ENCODE results near the gene KRR1. TPM values are rescaled to one million over a fixed set of nuclear protein-coding genes. Genes with fewer than 3 reads are reported as not detected.

The KRR1 gene
- total RNA-seq, 2 experiments from 2014 or later: 71.0 to 73.1 TPM

GRCh38 chr12:75545636-75546035 lies 34.2 kb upstream of the KRR1 start:
- ChIA-PET CTCF (interaction anchor here (1.2 to 2.2 kb wide), 2 partner anchors 19 to 25 kb away, joined by 3 to 9 read pairs; no protein-coding TSS in a partner anchor), POLR2A (interaction anchor here (0.5 to 1.0 kb wide), 2 partner anchors 8 to 34 kb away, joined by 3 read pairs; partner anchors contain the start of gene KRR1)
- no peaks in the 10 kb centered on the region for H3K4me1 Mint-ChIP-seq (ENCODE audit: low read depth)
- peaks cover 41% of the 10 kb centered on the region for H3K27me3 Mint-ChIP-seq (ENCODE audit: low read depth)
- H3K9me3 Mint-ChIP-seq (ENCODE audit: insufficient read depth): no peaks in the 10 kb centered on the region
- H3K36me3 Mint-ChIP-seq (ENCODE audit: low read depth): no peaks in the 10 kb centered on the region
- H3K4me3 Mint-ChIP-seq: no peak overlapping the region
- DNase-seq (no peak), ATAC-seq (no peak)
- H3K27ac Mint-ChIP-seq: no peak overlapping the region

- Mint-ChIP-seq H3K4me3 (no peak overlapping the region), H3K36me3 (ENCODE audit: low read depth) (no peaks in the 10 kb centered on the region), H3K27me3 (ENCODE audit: low read depth) (peaks cover 40% of the 10 kb centered on the region), H3K27ac (no peak overlapping the region), H3K4me1 (ENCODE audit: low read depth) (no peaks in the 10 kb centered on the region), H3K9me3 (ENCODE audit: insufficient read depth) (no peaks in the 10 kb centered on the region)
- DNase-seq (no peak), ATAC-seq (no peak)
- ChIA-PET POLR2A (interaction anchor here (0.8 kb wide), 1 partner anchor 488 kb away, joined by 3 read pairs; the partner anchor contains the start of gene PHLDA1), CTCF (interaction anchor here (0.7 to 2.3 kb wide), 3 partner anchors 8 to 494 kb away, joined by 3 to 15 read pairs (median 3); no protein-coding TSS in a partner anchor)
These were observed 32.1 kb upstream of the KRR1 start for GRCh38 chr12:75543529-75543928.

GRCh38 chr12:75542942-75543341 lies 31.5 kb upstream of the KRR1 start:
- DNase-seq (no peak), ATAC-seq (no peak)
- ChIA-PET CTCF (interaction anchor here (1.0 to 2.3 kb wide), 2 partner anchors 8 to 16 kb away, joined by 3 to 15 read pairs; no protein-coding TSS in a partner anchor), POLR2A (no interaction called here)
- H3K27me3 Mint-ChIP-seq (ENCODE audit: low read depth): peaks cover 43% of the 10 kb centered on the region
- H3K4me1 Mint-ChIP-seq (ENCODE audit: low read depth): no peaks in the 10 kb centered on the region
- no peak overlapping the region for H3K4me3 Mint-ChIP-seq
- no peaks in the 10 kb centered on the region for H3K36me3 Mint-ChIP-seq (ENCODE audit: low read depth)
- H3K27ac Mint-ChIP-seq: no peak overlapping the region
- no peaks in the 10 kb centered on the region for H3K9me3 Mint-ChIP-seq (ENCODE audit: insufficient read depth)

- Mint-ChIP-seq H3K27ac (no peak overlapping the region), H3K27me3 (ENCODE audit: low read depth) (peaks cover 31% of the 10 kb centered on the region), H3K36me3 (ENCODE audit: low read depth) (no peaks in the 10 kb centered on the region), H3K4me1 (ENCODE audit: low read depth) (no peaks in the 10 kb centered on the region), H3K9me3 (ENCODE audit: insufficient read depth) (no peaks in the 10 kb centered on the region), H3K4me3 (no peak overlapping the region)
- no peak for DNase-seq
- ATAC-seq: no peak
- CTCF ChIA-PET: no interaction called here
- POLR2A ChIA-PET: no interaction called here
These were observed 28.5 kb upstream of the KRR1 start for GRCh38 chr12:75539889-75540288.

- Mint-ChIP-seq H3K27me3 (ENCODE audit: low read depth) (peaks cover 19% of the 10 kb centered on the region), H3K4me3 (no peak overlapping the region), H3K4me1 (ENCODE audit: low read depth) (no peaks in the 10 kb centered on the region), H3K9me3 (ENCODE audit: insufficient read depth) (no peaks in the 10 kb centered on the region), H3K36me3 (ENCODE audit: low read depth) (no peaks in the 10 kb centered on the region), H3K27ac (no peak overlapping the region)
- ChIA-PET CTCF (interaction anchor here (0.7 kb wide), 1 partner anchor 504 kb away, joined by 3 read pairs; no protein-coding TSS in a partner anchor), POLR2A (no interaction called here)
- ATAC-seq (no peak), DNase-seq (no peak)
These were observed 21.8 kb upstream of the KRR1 start for GRCh38 chr12:75533239-75533638.

- H3K27me3 Mint-ChIP-seq (ENCODE audit: low read depth): peaks cover 22% of the 10 kb centered on the region
- H3K4me3 Mint-ChIP-seq: no peak overlapping the region
- peaks cover 7% of the 10 kb centered on the region for H3K4me1 Mint-ChIP-seq (ENCODE audit: low read depth)
- ChIA-PET POLR2A (no interaction called here), CTCF (no interaction called here)
- DNase-seq (no peak), ATAC-seq (no peak)
- no peak overlapping the region for H3K27ac Mint-ChIP-seq
- no peaks in the 10 kb centered on the region for H3K9me3 Mint-ChIP-seq (ENCODE audit: insufficient read depth)
- H3K36me3 Mint-ChIP-seq (ENCODE audit: low read depth): no peaks in the 10 kb centered on the region
These were observed 18.4 kb upstream of the KRR1 start for GRCh38 chr12:75529826-75530225.

- H3K27ac Mint-ChIP-seq: no peak overlapping the region
These were observed 17.9 kb upstream of the KRR1 start for GRCh38 chr12:75529316-75529715.

GRCh38 chr12:75528692-75529091 lies 17.3 kb upstream of the KRR1 start:
- H3K9me3 Mint-ChIP-seq (ENCODE audit: insufficient read depth): no peaks in the 10 kb centered on the region
- POLR2A ChIA-PET: interaction anchor here (0.9 to 1.1 kb wide), 2 partner anchors 17 to 504 kb away, joined by 4 read pairs; partner anchors contain the start of gene KRR1
- ATAC-seq: no peak

More at GRCh38 chr12:75529316-75529715, 17.9 kb upstream of the KRR1 start:
- ATAC-seq: no peak
- ChIA-PET POLR2A (no interaction called here), CTCF (interaction anchor here (2.1 to 4.4 kb wide), 2 partner anchors 31 to 502 kb away, joined by 6 to 36 read pairs; partner anchors contain the start of gene PHLDA1)
- DNase-seq: no peak
- Mint-ChIP-seq H3K4me3 (no peak overlapping the region), H3K36me3 (ENCODE audit: low read depth) (no peaks in the 10 kb centered on the region), H3K27me3 (ENCODE audit: low read depth) (peaks cover 22% of the 10 kb centered on the region), H3K9me3 (ENCODE audit: insufficient read depth) (no peaks in the 10 kb centered on the region), H3K4me1 (ENCODE audit: low read depth) (peaks cover 7% of the 10 kb centered on the region)

GRCh38 chr12:75528272-75528671 lies 16.9 kb upstream of the KRR1 start:
- no peak overlapping the region for H3K27ac Mint-ChIP-seq
- peaks cover 7% of the 10 kb centered on the region for H3K4me1 Mint-ChIP-seq (ENCODE audit: low read depth)
- H3K27me3 Mint-ChIP-seq (ENCODE audit: low read depth): peaks cover 21% of the 10 kb centered on the region
- POLR2A ChIA-PET: interaction anchor here (0.9 to 1.1 kb wide), 2 partner anchors 17 to 504 kb away, joined by 4 read pairs; partner anchors contain the start of gene KRR1
- no peaks in the 10 kb centered on the region for H3K9me3 Mint-ChIP-seq (ENCODE audit: insufficient read depth)
- no peaks in the 10 kb centered on the region for H3K36me3 Mint-ChIP-seq (ENCODE audit: low read depth)
- CTCF ChIA-PET: interaction anchor here (0.6 to 4.4 kb wide), 16 partner anchors 15 to 739 kb away, joined by 3 to 38 read pairs (median 7); partner anchors contain the start of genes KRR1 and PHLDA1
- ATAC-seq (no peak), DNase-seq (no peak)
- H3K4me3 Mint-ChIP-seq: no peak overlapping the region

More at GRCh38 chr12:75528692-75529091, 17.3 kb upstream of the KRR1 start:
- H3K27me3 Mint-ChIP-seq (ENCODE audit: low read depth): peaks cover 22% of the 10 kb centered on the region
- DNase-seq: no peak
- H3K27ac Mint-ChIP-seq: no peak overlapping the region
- CTCF ChIA-PET: interaction anchor here (0.6 to 4.4 kb wide), 10 partner anchors 17 to 512 kb away, joined by 3 to 38 read pairs (median 7); partner anchors contain the start of genes KRR1 and PHLDA1
- H3K4me3 Mint-ChIP-seq: no peak overlapping the region
- H3K4me1 Mint-ChIP-seq (ENCODE audit: low read depth): peaks cover 7% of the 10 kb centered on the region
- no peaks in the 10 kb centered on the region for H3K36me3 Mint-ChIP-seq (ENCODE audit: low read depth)

- peaks cover 22% of the 10 kb centered on the region for H3K27me3 Mint-ChIP-seq (ENCODE audit: low read depth)
- ChIA-PET CTCF (interaction anchor here (0.5 to 4.4 kb wide), 48 partner anchors 12 to 949 kb away, joined by 3 to 38 read pairs (median 4); partner anchors contain the start of genes GLIPR1L2, KRR1 and PHLDA1), POLR2A (interaction anchor here (0.8 to 1.6 kb wide), 2 partner anchors 43 to 504 kb away, joined by 3 to 6 read pairs; partner anchors contain the start of gene PHLDA1)
- no peaks in the 10 kb centered on the region for H3K36me3 Mint-ChIP-seq (ENCODE audit: low read depth)
- H3K4me1 Mint-ChIP-seq (ENCODE audit: low read depth): peaks cover 7% of the 10 kb centered on the region
- ATAC-seq: peak; percentile 87
- no peak overlapping the region for H3K27ac Mint-ChIP-seq
- DNase-seq: peak; percentile 30
- no peaks in the 10 kb centered on the region for H3K9me3 Mint-ChIP-seq (ENCODE audit: insufficient read depth)
- no peak overlapping the region for H3K4me3 Mint-ChIP-seq
These were observed 15.5 kb upstream of the KRR1 start for GRCh38 chr12:75526655-75527511.

- H3K9me3 Mint-ChIP-seq (ENCODE audit: insufficient read depth): no peaks in the 10 kb centered on the region
- H3K4me3 Mint-ChIP-seq: no peak overlapping the region
- ChIA-PET POLR2A (interaction anchor here (0.6 kb wide), 1 partner anchor 14 kb away, joined by 3 read pairs; the partner anchor contains the start of gene KRR1), CTCF (interaction anchor here (0.7 to 4.4 kb wide), 6 partner anchors 10 to 931 kb away, joined by 3 to 38 read pairs (median 10); partner anchors contain the start of gene PHLDA1)
- ATAC-seq: no peak
- H3K36me3 Mint-ChIP-seq (ENCODE audit: low read depth): no peaks in the 10 kb centered on the region
- H3K27me3 Mint-ChIP-seq (ENCODE audit: low read depth): peaks cover 27% of the 10 kb centered on the region
- no peak overlapping the region for H3K27ac Mint-ChIP-seq
- DNase-seq: no peak
- H3K4me1 Mint-ChIP-seq (ENCODE audit: low read depth): peaks cover 7% of the 10 kb centered on the region
These were observed 13.9 kb upstream of the KRR1 start for GRCh38 chr12:75525263-75525662.

Measured in activated CD8-positive, alpha-beta T cell treated with anti-CD3 and anti-CD28 coated beads, Interleukin-2, amount 10 ng/mL, durations not matched to agents 7 days and 5 days (primary cell).